KOPT-K1 (cell line): ENCODE data around the gene CEPT1.

Experiments used
- H3K27ac ChIP-seq: fragments of 200-600 bp; sonication (generic); 2 replicates; pipeline ENCODE4 v1.5.1; 2016; ENCODE audit warnings: antibody characterized with exemption, mild to moderate bottlenecking, low read depth, low read length; ENCODE audit not compliant: poor library complexity, severe bottlenecking
- H3K36me3 ChIP-seq: fragments of 200-600 bp; sonication (generic); 2 replicates; pipeline ENCODE4 v1.5.1; 2017; ENCODE audit warnings: antibody characterized with exemption, mild to moderate bottlenecking, low read length, moderate library complexity; ENCODE audit not compliant: insufficient read depth
- H3K9me3 ChIP-seq: fragments of 200-600 bp; sonication (generic); 2 replicates; pipeline ENCODE4 v1.5.1; 2017; ENCODE audit warnings: antibody characterized with exemption, low read length, mild to moderate bottlenecking; ENCODE audit not compliant: insufficient read depth, poor library complexity, severe bottlenecking

Gene CEPT1

GRCh38 chr1:111140680-111140967 is 601 bp downstream of the CEPT1 start:
- Histone ChIP-seq H3K36me3 (peaks cover 37% of the 10 kb centered on the region), H3K27ac (peak overlapping the region; percentile 89), H3K9me3 (no peaks in the 10 kb centered on the region)

- peaks cover 29% of the 10 kb centered on the region for H3K36me3 ChIP-seq
- H3K27ac ChIP-seq = peak overlapping the region; percentile 89
- no peaks in the 10 kb centered on the region for H3K9me3 ChIP-seq
These were observed 1.5 kb downstream of the CEPT1 start for GRCh38 chr1:111141245-111142220.

- H3K27ac ChIP-seq = no peak overlapping the region
- H3K36me3 ChIP-seq = peaks cover 29% of the 10 kb centered on the region
- no peaks in the 10 kb centered on the region for H3K9me3 ChIP-seq
These were observed 2.4 kb downstream of the CEPT1 start for GRCh38 chr1:111142356-111142975.

- peaks cover 51% of the 10 kb centered on the region for H3K36me3 ChIP-seq
- no peaks in the 10 kb centered on the region for H3K9me3 ChIP-seq
- no peak overlapping the region for H3K27ac ChIP-seq
These were observed 5.5 kb downstream of the CEPT1 start for GRCh38 chr1:111145542-111145941.

GRCh38 chr1:111145963-111146768 is 6.1 kb downstream of the CEPT1 start:
- Histone ChIP-seq H3K36me3 (peaks cover 58% of the 10 kb centered on the region), H3K27ac (no peak overlapping the region)

GRCh38 chr1:111147948-111148347 is 7.9 kb downstream of the CEPT1 start:
- Histone ChIP-seq H3K36me3 (peaks cover 75% of the 10 kb centered on the region), H3K27ac (no peak overlapping the region), H3K9me3 (no peaks in the 10 kb centered on the region)

More at GRCh38 chr1:111145963-111146768, 6.1 kb downstream of the CEPT1 start:
- no peaks in the 10 kb centered on the region for H3K9me3 ChIP-seq

GRCh38 chr1:111148376-111148881 is 8.4 kb downstream of the CEPT1 start:
- no peak overlapping the region for H3K27ac ChIP-seq
- peaks cover 75% of the 10 kb centered on the region for H3K36me3 ChIP-seq
- H3K9me3 ChIP-seq = no peaks in the 10 kb centered on the region

GRCh38 chr1:111151838-111152237 is 11.8 kb downstream of the CEPT1 start:
- H3K9me3 ChIP-seq = no peaks in the 10 kb centered on the region
- H3K36me3 ChIP-seq = peaks cover 98% of the 10 kb centered on the region
- no peak overlapping the region for H3K27ac ChIP-seq

- Histone ChIP-seq H3K27ac (no peak overlapping the region), H3K36me3 (peaks cover 92% of the 10 kb centered on the region), H3K9me3 (no peaks in the 10 kb centered on the region)
These were observed 14.3 kb downstream of the CEPT1 start for GRCh38 chr1:111154021-111154999.

GRCh38 chr1:111157431-111157830 is 17.4 kb downstream of the CEPT1 start:
- Histone ChIP-seq H3K27ac (no peak overlapping the region), H3K9me3 (no peaks in the 10 kb centered on the region), H3K36me3 (peaks cover 92% of the 10 kb centered on the region)

- H3K36me3 ChIP-seq = peaks cover 89% of the 10 kb centered on the region
These were observed 21.9 kb downstream of the CEPT1 start for GRCh38 chr1:111161843-111162487.

GRCh38 chr1:111162488-111162880 is 22.5 kb downstream of the CEPT1 start:
- Histone ChIP-seq H3K9me3 (no peaks in the 10 kb centered on the region), H3K27ac (no peak overlapping the region), H3K36me3 (peaks cover 89% of the 10 kb centered on the region)

More at GRCh38 chr1:111161843-111162487, 21.9 kb downstream of the CEPT1 start:
- Histone ChIP-seq H3K27ac (no peak overlapping the region), H3K9me3 (no peaks in the 10 kb centered on the region)

- H3K9me3 ChIP-seq = no peaks in the 10 kb centered on the region
- no peak overlapping the region for H3K27ac ChIP-seq
- peaks cover 94% of the 10 kb centered on the region for H3K36me3 ChIP-seq
These were observed 23.3 kb downstream of the CEPT1 start for GRCh38 chr1:111163363-111163762.
